Omental fat pad (tissue), 4 donors: ENCODE data around the gene CNTNAP1. TPM values are rescaled to one million over a fixed set of nuclear protein-coding genes. Genes with fewer than 3 reads are reported as not detected.
"Not testable (repeated sequence)": the region's sequence is repeated elsewhere in the genome, so short reads cannot be mapped to it uniquely, and the experiment has no call there.

Experiments used
- ATAC-seq: fragments of 150-250 bp; one replicate; pipeline ENCODE4 v1.9.1; 2016; ENCODE audit warnings: mild to moderate bottlenecking, moderate library complexity; ENCODE audit not compliant: low FRiP score
- DNase-seq: peaks from one replicate; pipeline ENCODE4 v3.0.0-alpha.2; 2019; ENCODE audit warnings: low spot score
- CTCF ChIP-seq, 3 donors: fragments of 450-650 bp; IDR thresholded peaks; one replicate each; pipeline ENCODE4 v1.5.1; 2016 to 2017; ENCODE audit warnings: antibody characterized with exemption in 3 of 3, mild to moderate bottlenecking in 3 of 3, moderate library complexity in 2 of 3
- total RNA-seq, 4 donors: library from RNA; depleted of rRNA; stranded (reverse); fragments of >200 nt; gene quantifications; one replicate each; pipeline ENCODE4 v1.1.0, GENCODE V29; 2016

Gene CNTNAP1
- total RNA-seq, 4 donors from 2014 or later: 1.8 to 9.0 (median 4.2) TPM

GRCh38 chr17:42706732-42707131 lies 24.4 kb downstream of the CNTNAP1 start:
- TF ChIP-seq CTCF (IDR thresholded peaks at IDR 0.05): no peak
- ATAC-seq: no peak
- no peak for DNase-seq

- DNase-seq: no peak
- ATAC-seq: no peak
- TF ChIP-seq CTCF (IDR thresholded peaks at IDR 0.05): no peak
These were observed 26.3 kb downstream of the CNTNAP1 start for GRCh38 chr17:42708588-42708987.

- TF ChIP-seq CTCF (IDR thresholded peaks at IDR 0.05): no peak
- DNase-seq (no peak), ATAC-seq (no peak)
These were observed 27.2 kb downstream of the CNTNAP1 start for GRCh38 chr17:42709561-42709960.

DNA sequence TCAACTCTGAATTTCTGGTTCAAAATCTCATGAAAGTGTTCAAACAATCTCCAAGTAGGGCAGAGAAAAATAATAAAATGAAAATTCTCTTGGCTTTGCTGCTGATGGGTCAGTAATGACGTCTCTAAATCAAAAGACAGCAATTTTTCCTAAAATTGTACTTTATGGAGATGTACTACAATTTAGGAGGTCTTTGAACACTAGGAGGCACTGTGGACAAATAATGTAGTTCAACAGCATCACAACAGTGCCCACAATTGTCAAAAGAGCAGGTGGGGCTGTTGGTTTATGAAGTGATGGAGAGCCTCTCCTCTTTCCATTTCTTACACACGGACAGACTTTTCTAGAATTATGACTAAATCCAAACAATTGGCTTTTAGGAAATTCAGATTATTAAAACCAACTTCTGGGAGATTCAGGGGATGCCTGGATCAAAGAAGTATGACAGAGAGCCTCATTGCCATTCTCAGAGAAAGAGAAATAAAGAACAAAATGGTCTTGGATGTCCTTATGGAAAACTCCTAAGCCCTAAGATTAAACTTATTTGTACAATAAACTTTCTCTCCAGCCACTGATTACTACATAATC lies 38.8 kb downstream of the CNTNAP1 start:
- ATAC-seq (peak; percentile 71), DNase-seq (no peak)
- TF ChIP-seq CTCF (IDR thresholded peaks at IDR 0.05): peak in 1 of 3 donors; percentile 49

DNA sequence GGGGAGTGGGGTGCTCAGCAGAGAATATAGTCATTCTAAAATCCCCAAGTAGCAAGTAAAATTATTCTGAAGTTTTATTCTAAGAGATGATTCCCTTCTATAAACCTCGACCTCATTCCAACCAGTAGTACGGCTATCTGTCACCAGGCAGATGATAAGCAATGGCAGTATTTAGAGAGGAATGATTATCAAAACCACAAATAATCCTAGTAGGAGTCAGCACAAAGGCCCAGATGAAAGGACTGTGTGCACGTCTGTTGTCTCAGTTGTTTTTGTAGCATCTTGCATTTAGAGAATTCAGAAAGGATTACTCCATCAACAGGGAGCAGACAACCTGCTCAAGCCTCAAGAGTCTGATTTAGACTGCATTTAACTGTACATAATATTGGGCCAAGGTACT lies 41.3 kb downstream of the CNTNAP1 start:
- DNase-seq (no peak), ATAC-seq (no peak)
- TF ChIP-seq CTCF (IDR thresholded peaks at IDR 0.05): no peak

- no peak for DNase-seq
- ATAC-seq: no peak
- TF ChIP-seq CTCF (IDR thresholded peaks at IDR 0.05): no peak
These were observed 42.8 kb downstream of the CNTNAP1 start for GRCh38 chr17:42725143-42725542.

DNA sequence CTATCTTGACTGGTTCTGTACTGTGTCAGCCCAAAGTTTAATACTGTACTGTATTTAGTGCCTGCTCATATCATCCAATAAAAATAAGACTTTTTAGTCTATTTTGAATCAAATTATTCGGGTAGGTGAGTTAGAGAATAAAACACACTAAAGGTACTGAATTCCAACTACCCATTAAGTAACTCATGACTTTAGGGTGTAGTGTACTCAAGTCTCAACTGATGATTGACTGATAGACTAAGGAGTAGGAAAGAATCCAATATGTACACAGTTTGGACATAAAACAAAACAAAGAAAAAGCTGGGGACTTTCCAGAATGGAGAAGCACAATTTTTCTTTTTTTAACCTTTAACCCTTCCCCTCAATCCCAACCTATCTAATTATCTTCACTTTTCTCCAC lies 58.4 kb downstream of the CNTNAP1 start:
- no peak for TF ChIP-seq CTCF (IDR thresholded peaks at IDR 0.05)
- ATAC-seq (no peak), DNase-seq (no peak)

- ATAC-seq, DNase-seq: not testable (repeated sequence)
These were observed 60.6 kb downstream of the CNTNAP1 start for GRCh38 chr17:42742916-42743315.
